Globus pallidus (tissue), 1 donor: ENCODE results near the gene EHD4.

Experiments used
- DNase-seq: peaks from one replicate; pipeline ENCODE4 v3.0.0-alpha.2; 2015; ENCODE audit warnings: low spot score

Gene EHD4

DNA sequence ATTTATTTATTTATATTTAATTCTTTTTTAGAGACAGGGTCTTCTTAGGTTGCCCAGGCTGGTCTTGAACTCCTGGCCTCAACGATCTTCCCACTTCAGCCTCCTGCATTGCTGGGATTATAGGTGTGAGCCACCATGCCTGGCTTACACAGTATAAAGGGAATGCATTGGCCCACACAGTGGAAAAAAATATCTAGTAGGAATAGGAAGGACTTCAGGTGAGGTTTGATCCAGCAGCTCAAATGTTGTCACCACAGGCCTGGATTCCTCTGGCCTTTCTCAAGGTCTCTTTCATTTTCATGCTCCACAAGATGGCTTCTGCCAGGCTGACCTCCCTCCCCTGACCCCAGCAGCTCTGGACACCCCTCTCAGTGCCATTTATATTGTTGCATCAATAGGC, 76.4 kb downstream of the EHD4 start:
- no peak for DNase-seq

DNA sequence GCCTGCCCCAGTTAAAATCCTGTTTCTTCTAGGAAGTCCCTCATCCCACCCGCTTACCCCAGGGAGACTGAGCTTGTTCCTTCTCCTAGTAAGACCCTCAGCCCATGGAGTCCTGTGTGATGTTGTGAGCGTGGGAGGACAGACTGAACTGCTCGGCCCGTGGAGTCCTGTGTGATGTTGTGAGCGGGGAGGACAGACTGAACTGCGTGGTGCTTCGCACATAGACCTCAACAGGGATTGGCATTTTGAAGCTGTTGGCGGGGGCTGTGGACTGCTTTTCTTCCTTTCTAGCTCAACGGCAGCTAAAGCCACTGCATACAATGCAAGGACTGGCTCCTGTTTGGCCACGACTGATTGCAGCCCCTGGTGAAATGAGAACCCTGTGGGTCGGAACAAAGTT, 76.9 kb downstream of the EHD4 start:
- DNase-seq = no peak

DNA sequence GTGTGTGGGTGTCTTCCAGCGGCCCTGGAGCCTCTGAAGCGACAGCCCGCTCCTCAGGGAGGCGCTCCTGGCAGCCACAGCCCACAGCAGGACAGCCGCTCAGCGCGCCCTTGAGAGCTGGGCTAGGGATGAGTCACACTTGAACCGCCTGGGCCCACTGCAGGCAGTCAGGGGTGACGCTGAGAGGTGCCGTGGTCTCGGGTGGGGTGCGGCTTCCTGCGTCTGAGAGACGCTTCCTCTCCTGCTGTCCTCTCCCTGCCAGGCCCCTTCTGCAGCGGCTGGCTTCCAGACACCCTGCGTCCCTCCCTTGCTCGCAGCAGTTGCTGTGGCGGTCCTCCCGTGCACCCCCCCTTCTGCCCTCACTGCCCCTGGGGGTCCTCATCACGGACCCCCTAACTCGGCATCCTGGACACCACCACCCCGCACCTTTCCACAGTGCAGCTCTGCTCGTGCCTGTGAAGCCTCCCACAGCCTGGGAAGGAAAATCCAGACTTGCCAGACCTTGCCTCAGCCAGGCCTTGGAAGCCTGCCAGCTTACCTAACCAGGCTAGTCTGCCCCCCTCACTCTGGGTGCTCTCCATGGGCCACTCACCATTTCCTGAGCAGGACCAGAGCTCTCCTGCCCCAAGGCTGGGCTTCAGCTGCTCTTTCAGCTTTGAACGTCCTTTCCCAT, 77.4 kb downstream of the EHD4 start:
- DNase-seq = no peak

DNA sequence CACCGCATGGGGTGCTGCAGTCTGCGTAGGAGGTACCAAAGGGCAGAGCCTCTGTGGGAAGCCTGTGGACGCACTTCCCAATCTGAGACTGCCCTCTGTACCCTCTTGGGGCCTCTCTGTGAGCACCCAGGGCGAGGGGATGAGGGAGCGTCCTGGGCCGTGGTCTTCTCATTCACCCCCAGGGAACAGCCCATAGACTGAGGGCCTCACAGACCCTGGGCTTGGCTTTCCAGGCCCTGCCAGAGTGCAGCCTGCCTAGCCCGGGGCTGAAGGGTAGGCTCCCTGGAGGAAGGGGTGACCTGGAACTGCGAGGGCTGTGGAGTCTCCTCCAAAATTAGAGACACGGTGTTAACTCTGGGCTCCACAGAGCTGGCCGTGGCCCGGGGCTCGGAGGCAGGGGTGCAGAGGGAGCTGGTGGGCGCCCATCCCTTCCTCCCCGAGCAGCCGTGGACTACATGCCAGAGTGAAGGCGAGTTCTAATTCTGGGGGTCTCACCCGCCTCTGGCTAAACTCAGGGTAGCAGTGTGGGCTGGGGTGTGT, 78.0 kb downstream of the EHD4 start:
- no peak for DNase-seq

DNA sequence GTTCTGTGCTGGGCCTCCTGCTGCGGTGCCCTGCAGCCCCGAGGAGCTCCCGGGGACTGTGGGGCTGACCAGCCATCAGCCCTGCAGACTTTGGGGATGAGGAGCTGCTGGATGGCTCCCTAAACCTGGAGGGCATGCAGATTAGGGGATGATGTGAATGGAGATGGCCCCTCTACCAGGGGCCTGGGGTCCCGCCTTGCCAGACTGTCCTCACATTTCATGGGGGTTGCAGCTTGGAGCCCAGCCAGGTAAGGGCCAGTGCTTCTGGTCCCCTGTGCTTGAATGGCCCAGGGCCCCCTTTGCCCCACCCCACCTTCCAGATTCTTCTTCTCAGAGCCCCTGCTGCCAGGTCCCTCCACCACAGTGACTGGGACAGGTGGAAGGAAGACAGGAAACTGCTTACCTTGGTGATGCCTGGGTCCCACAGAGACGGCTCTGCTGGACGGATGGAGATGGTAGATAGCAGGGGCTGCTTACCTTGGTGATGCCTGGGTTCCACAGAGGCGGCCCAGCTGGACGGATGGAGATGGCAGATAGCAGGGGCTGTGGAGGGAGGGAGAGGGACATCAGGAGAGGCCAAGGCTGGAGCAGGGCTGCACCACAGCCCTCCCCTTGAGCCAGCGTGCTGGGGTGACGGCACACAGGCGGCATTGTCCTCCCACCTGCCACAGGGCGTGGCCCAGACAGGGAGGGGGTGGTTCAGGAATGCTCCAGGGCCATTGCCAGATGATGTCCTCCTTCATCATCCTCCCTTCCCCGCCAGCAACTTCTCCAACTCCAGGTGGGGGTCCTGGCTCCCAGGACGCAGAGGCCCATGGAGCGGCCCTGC, 78.7 kb downstream of the EHD4 start, which contains the start of gene SPTBN5:
TSS of gene SPTBN5 (minus strand) at position 632 of the 829 bp plus-strand sequence. CDS start at position 76, 556 bp downstream.
- no peak for DNase-seq

DNA sequence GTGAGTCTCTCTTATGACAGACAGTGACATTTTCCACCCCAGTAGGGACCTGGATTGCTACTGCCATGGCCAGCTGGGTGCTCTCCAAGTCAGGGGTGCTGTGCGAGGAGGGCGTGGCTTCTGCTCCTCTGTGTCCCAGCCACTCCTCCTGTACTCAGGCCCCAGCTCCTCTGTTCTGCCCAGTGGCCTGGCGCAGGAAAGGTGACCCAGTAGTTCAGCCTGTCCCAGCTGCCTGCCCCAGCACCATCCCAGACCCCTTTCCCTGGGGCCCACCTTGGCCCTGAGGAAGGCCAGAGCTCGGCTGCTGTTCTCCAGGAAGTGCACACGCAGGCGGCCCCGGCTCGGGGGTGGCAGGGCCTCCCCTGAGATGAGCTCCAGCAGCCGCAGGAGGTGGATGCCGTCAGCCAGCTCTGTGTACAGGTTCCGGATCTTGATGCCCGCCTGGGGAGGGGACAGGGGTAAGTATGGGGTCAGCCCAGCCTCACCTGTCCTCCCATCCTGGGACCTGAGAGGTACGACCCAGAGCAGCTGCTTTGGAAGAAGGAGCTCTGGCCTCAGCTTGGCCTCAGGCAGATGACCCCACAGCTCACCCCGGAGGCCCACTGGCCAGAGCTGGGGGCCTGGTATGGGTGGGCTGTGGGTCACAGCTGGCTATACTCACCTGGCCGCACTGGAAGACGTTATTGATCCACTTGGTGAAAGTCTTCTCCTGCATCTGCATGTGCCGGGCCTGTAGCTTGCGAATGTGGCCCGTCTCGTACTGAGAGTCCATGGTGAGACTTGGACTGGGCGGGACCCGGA, 79.5 kb downstream of the EHD4 start:
- no peak for DNase-seq

DNA sequence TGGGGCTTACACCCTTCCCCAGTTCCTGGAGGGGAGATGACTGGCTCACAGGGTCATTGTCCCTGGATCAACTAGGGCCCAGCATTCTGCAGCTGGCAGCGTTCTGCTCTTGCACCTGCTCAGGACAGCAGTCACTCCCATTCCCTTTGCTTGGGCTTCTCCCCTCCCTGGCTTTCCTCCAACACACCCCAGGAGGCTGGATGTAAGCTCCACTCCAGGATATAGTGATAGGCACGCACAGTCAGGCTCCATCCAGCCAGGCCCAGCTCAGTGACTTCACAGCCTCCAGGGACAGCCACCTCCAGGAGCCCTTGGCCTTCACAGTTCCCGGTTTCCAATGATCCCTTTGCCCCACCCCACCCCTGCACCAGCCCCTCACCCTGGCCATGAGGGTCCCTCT, 80.4 kb downstream of the EHD4 start:
- DNase-seq = no peak

DNA sequence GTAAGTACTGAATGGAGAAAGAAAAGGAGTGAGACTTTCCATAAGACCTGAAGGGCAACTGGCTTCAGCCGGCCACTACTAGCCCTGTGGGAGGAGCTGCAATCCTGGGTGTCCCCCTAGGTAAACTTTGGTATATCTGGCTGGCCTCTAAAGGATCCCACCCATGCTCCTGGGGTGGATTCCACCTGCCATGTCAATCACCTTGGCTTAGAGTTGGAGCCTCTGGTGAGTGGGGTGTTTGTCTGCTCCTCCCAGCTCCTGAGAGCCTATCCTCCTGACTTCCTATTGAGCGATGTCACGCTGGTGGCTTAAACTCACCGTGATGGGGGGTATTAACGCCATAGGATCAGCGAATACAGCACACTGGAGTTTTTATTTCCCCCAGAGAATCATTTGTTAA, 81.1 kb downstream of the EHD4 start:
- no peak for DNase-seq

DNA sequence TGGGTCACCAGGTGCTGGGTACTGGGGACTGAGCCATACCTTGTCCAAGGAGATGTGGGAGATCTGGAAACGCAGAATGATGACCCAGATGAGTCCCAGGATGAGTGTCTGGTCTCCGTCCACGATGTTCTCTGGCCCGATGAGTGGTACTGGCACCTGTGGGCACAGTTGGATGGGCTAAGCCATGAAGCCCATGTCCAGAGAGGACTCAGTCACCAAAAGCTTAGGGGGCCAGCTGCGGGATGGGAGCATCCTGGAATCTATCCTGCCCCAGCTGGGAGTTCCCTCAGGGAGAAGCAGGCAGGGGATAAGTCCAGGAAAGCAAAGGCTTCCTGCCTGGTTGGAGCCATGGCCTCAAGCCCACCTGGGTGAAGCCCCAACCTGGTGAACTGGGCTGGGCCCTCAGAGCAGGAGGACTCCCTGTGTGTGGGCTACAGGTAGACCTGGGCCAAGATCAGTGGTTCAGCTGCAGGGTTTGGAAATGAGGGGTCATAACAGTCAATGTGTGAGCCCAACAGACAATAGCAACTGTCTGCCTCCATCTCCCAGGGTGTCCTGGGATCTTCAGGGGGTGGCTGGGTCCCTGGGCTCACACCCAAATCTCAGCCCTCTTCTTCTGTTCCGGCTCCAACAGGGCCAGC, 82.2 kb downstream of the EHD4 start:
- no peak for DNase-seq

DNA sequence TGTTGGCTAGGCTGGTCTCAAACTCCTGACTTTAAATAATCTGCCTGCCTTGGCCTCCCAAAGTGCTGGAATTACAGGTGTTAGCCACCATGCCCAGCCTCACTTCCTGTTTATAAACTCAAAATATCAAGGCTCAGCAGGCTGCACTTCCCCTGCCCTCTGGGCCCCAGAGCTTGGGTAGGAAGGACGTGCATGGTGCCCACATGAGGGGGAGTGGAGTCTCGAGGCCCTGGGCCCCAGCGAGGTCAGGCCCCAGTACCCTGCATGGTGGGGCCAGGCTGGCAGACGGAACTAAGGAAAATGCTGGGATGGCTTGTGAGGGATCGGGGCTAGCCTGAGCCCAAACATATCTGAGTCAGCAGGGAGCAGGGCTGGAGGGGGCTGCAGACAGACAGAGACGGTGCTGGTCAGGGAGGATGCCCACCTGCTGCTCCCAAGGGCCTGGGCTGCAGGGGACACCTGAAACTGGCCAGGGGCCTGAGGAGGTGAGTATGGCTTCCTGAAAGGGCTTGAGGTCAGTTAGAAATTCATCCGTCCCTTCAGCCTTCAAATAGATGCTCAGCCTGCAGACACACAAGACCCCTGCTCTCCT, 83.6 kb downstream of the EHD4 start:
- DNase-seq = no peak

DNA sequence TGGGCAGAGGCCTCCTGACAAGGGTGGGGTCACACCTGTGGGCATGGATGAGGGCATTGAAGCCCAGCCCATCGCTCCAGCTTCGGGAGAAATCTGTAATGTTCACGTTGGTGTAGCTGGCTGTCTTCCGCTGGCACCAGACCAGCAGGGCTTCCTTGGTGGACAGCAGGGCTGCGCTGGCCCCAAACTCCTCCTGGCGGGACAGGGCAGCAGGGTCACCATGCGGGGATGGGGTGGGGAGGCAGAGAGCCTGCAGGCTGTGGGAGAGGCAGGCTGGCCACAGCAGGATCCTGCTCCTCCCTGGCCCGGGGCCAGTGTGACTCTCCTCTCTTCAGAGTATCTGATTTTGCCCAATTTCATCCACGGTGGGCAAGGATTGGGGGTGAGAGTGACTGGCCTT, 84.5 kb downstream of the EHD4 start:
- DNase-seq = no peak

DNA sequence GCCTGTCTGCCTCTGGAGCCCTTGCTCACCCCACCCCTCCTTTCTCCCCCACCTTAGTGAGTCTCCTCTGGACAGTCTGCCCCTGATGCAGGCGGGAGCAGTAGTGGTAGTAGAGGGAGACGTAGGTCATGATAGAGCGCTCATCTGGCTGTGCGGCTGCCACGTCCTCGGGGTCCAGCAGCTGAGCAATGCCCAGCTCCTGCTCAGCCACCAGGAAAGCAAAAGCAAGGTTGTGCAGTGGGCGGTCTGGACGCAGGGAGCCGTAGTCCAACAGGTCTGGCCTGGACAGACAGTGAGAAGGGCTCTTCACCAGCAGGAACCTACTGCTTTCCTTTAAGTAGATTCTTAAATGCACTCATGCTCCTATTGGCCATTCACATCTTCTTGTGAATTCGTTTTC, 85.2 kb downstream of the EHD4 start:
- no peak for DNase-seq

DNA sequence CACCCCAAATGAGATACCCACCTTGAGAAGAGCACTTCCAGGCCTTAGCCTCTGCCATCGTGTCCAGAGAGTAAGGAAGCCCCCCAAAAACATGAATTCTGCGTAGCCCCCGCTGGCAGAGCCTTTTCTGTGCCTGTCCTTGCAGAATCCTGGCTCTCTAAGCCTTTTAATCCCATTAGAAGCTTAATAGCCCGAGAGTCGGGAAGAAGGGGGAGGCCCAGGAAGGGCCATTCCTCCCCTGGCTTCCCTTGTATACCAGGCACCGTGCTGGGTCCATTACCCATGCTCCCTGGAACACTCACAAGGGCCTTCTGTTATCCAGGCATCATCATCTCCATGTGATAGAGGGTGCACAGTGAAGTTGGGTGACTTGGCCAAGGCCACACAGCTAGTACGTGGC, 85.6 kb downstream of the EHD4 start:
- no peak for DNase-seq

DNA sequence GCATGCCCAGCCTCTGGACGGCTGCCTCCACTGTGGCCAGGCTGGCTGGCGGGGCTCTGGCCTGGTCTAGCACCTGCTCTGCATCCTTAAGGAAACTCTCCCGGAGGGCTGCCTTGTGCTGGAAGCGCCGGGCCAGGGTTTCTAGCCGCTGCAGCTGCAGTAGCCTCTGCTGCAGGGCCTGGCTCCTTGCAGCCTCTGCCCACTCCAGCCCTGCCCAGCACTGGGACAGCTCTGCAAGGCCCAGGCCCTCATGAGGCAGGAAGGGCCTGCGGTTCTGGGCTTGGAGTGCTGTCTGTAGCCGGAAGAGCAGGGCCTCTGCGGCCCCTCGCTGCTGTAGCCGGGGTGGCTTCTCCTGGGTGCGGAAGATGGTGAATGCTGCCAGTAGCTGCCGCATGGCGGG, 86.5 kb downstream of the EHD4 start:
- DNase-seq = no peak

DNA sequence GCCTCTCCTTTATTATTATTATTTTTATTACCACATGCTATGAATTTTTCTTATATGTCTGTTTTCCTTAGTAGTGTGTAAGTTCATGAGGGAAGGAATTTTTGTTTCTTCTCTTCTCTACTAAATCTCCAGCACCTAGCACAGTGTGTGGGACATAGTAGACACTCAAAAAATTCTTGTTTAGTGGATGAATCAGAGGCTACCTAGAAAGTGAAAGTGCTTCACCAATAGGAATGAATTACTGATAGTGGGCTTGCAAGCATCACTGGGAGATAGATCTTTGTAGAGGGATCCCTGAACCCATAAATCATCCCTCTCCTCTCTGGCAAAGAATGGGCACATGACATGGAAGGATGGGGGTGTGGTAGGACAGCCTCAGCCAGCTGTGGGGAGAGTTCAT, 87.0 kb downstream of the EHD4 start:
- no peak for DNase-seq

DNA sequence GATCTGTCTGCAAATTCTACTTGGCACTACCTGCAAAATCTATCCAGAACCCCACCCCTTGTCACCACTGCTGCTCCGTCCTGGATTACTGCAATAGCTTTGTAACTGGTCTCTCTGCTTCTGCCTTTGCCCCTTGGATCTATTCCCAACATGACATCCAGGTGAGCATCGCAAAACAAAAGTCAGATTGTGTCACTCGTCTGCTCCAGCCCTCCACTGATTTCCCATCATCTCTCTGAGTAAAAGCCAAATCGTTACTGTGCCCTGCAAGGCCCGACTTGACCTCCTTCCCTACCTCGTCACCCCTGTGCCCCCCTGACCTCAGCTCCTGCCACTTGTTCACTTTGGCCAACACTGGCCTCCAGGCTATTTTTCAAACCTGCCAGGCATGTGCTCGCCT, 87.9 kb downstream of the EHD4 start:
- DNase-seq = no peak

DNA sequence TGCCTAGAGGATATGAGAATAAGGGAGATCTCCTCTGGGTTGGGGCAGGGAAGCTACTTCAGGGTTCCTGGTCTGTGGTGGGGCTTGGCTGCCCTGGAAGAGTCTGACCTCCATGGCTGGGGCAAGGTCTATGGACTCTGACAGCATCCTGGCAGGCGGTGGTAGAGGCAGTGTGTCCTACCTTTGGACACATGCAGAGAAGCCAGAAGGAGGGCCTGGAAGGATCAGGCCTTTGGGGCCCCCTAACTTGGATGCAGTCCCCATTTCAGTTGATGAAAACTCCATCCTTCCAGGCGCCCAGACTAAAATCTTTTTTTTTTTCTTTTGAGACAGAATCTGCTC, 88.9 kb downstream of the EHD4 start:
- no peak for DNase-seq

DNA sequence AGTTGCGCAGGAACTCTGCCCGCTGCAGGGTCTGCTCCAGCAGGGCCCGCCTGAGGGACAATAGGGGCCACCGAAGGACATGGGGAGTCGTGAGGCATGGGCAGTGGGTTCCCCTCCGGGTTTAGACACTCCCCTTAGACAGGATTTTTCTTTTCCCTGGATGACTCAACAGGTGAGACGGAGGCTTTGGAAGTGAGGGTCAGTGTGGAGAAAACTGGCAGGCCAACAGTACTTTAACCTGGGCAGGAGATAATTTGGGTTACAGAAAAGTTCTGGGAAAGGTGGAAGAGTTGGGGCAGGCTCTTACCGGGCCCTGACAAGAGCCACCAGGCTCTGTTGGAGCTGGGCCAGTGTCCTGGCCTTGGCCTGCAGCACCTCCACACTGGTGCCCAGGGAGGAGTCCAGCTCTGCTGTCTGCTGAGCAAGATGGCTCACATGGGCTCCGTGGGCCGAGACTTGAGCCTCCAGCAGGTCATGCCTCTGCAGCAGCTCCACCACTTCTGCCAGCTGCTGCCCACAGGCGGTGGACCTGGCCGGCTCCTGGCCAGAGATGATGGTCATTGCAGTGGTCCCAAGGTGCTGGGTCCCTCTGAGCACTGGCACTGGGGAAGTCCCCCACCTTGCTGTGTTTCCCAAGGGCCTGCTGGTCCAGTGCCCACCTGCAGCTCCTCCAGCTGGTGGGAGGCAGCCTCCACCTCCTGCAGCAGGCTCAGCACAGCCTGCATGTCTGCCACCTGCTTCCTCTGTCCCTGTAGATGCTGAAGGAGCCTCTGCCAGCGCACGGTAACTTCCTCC, 89.5 kb downstream of the EHD4 start:
- no peak for DNase-seq

DNA sequence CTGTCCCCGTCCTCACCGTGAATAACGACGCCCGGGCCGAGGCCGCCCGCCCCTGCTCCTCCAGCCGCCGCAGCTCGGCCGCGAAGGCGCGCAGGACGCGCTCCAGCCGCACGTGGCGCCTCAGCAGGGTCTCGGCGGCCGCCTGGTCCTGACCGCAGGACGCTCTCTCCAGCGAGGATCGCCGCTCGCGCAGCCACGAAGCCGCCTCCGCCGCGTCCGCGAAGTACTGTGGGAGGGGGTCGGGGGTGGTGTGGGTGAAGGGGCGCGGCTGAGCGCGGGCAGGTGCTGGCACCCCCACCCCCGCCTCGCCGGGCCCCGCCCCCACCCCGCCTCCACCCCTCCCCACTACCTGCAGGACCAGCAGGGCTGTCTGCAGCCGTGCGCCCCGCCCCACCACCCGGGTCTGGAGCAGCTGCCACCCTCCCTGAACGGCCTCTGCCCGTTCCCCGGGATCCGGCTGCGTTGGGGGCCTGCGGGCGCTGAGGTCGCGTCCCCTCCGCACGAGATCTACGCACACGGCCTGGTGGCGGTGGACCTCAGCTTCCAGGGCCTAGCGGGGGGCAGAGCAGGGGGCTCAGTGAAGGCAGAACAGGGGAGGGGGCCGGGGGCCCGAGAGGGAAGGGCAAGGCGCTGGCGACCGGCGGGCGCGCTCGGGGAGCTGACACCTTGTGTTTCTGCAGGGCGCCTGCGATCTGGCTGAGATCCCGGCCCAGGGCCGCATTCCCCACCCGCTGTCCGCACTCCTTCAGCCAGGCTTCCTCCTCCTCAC, 90.3 kb downstream of the EHD4 start:
- no peak for DNase-seq

DNA sequence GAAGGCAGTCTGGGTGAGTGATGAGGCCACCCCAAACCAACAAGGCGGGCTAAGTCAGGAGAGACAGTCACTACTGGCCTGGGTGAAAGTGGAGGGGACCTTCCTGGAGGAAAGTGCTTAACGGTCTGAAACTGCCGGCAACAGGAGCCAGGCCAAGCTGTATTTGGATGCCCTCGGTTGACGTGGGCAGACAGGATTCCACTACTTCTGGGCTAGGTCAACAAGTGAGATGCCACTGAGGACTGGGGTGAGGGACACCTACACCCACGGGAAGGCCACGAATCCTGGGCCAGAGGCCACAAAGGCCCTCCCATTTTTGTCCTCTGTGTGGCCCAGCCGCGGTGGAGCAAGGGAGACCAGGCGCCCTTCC, 90.8 kb downstream of the EHD4 start:
- no peak for DNase-seq
